BE2C (cell line): ENCODE results near the gene SZT2.

ENCODE experiments used
- DNase-seq: peaks from one replicate; pipeline ENCODE4 v3.0.0-alpha.2; 2020
- H3K27me3 ChIP-seq: fragments of 250-450 bp; sonication (Bioruptor Pico); 2 replicates; pipeline ENCODE4 v1.5.1; 2020; ENCODE audit warnings: mild to moderate bottlenecking
- H3K36me3 ChIP-seq: fragments of 250-450 bp; sonication (Bioruptor Pico); 2 replicates; pipeline ENCODE4 v1.5.1; 2020; ENCODE audit warnings: mild to moderate bottlenecking
- H3K4me1 ChIP-seq: fragments of 250-450 bp; sonication (Bioruptor Pico); 2 replicates; pipeline ENCODE4 v1.5.1; 2020
- H3K4me3 ChIP-seq: 2 replicates; pipeline ENCODE4 v1.5.1; 2011; ENCODE audit warnings: low read depth, low read length
- H3K9me3 ChIP-seq: fragments of 250-450 bp; sonication (Bioruptor Pico); 2 replicates; pipeline ENCODE4 v1.5.1; 2020
- CTCF ChIP-seq: IDR thresholded peaks from 2 replicates; pipeline ENCODE4 v1.5.1; 2012; ENCODE audit warnings: mild to moderate bottlenecking, low read depth, low read length

Gene SZT2

DNA sequence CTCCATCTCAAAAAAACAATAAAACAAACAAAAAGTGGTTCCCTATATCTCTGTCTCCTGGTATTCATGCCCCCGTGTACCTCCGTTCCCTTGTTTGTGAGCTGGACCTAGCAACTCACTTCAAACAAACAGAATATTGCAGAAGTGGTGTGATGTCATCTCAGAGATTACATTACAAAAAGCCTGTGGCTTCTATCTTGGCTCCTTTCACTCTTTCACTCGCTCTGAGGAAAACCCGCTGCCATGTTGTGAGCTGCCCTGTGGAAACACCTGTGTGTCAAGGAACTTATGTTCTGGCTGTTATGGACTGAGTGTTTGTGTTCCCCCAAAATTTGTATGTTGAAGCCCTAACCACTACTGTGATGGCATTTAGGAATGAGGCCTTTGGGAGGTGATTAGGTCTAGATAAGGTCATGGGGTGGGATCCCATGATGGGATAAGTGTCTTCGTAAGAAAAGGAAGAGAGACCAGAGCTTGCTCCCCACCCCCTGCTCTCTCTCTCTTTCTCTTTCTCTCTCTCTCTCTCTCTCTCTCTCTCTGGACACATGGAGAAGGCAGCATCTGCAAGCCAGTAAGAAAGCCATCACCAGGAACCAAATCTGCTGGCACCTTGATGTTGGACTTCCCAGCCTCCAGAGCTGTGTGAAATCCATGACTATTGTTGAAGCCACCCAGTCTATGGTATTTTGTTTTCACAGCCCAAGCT lies 71.4 kb downstream of the SZT2 start:
- Histone ChIP-seq H3K27me3 (peaks cover 3% of the 10 kb centered on the region; the same call in 1 of the 2 replicates), H3K4me1 (no peaks in the 10 kb centered on the region), H3K4me3 (no peak overlapping the region), H3K36me3 (no peaks in the 10 kb centered on the region), H3K9me3 (no peaks in the 10 kb centered on the region)
- TF ChIP-seq CTCF: no peak
- DNase-seq: no peak

- H3K4me1 ChIP-seq: no peaks in the 10 kb centered on the region
- peaks cover 3% of the 10 kb centered on the region; the same call in 1 of the 2 replicates for H3K27me3 ChIP-seq
- no peak for DNase-seq
- TF ChIP-seq CTCF: no peak
- no peak overlapping the region for H3K4me3 ChIP-seq
- no peaks in the 10 kb centered on the region for H3K36me3 ChIP-seq
- no peaks in the 10 kb centered on the region for H3K9me3 ChIP-seq
Measured at GRCh38 chr1:43463479-43463878, 73.8 kb downstream of the SZT2 start.

DNA sequence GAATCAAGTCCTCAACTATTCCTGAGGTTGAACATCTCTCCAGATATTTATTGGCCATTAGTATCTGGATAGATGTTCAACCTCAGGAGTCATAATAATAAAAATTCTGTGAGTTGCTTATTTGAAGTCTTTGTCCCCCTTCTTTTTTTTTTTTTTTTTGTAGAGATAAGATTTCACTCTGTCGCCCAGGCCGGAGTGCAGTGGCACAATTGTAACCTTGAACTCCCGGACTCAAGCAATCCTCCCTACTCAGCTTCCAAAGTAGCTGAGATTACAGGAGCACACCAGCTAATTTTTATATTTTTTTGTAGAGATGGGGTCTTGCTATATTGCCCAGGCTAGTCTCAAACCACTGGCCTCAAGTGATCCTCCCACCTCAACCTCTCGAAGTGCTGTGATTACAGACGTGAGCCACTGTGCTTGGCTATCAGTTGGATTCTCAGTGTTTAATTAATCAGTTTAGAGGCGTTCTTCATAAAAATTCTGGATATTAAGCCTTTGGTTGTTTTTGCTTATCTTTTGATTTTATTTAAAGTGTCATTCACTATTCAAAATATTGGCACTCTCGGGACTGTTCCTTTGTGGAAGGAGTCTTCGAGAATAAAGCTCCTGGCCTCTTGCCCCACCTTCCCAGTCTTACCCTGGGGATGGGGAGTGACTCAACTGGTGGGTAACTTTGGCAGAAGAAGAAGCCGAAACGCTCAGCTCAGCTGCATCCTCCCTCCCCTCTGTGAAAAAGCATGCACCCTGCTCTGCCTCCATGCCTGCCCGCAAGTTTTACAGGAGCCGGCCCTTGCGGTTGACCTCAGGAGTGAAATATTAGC lies 75.2 kb downstream of the SZT2 start:
- H3K9me3 ChIP-seq: no peaks in the 10 kb centered on the region
- no peak for DNase-seq
- no peaks in the 10 kb centered on the region for H3K27me3 ChIP-seq
- no peaks in the 10 kb centered on the region for H3K4me1 ChIP-seq
- H3K4me3 ChIP-seq: no peak overlapping the region
- H3K36me3 ChIP-seq: no peaks in the 10 kb centered on the region
- TF ChIP-seq CTCF: no peak

DNA sequence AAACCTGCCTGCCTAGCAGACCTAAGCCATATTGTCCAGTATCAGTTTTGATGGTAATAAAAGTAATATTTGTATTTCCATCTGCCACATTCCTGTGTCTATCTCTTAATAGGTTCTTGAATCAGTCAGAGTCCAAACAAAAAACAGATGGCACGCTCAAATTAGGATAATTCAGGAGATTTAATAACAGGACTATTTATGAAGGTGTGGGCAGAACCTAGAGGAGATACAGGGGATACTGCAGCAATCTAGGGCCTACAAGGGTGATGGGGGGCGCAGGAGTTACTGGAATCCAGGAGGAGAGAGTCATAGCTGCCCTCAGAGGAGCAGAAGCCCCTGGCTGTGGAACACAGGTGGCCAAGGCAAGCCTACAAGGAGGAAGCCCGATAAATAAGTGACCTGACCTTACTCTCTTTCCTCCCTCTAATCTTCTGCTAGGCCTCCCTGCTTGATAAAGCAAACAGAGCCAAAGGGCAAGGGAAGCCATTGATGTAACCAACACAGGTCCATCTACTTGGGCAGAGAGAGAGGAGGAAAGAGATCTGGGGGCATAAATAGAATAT lies 75.9 kb downstream of the SZT2 start:
- no peak overlapping the region for H3K4me3 ChIP-seq
- H3K9me3 ChIP-seq: no peaks in the 10 kb centered on the region
- DNase-seq: no peak
- no peaks in the 10 kb centered on the region for H3K36me3 ChIP-seq
- no peak for TF ChIP-seq CTCF
- no peaks in the 10 kb centered on the region for H3K27me3 ChIP-seq
- H3K4me1 ChIP-seq: no peaks in the 10 kb centered on the region

DNA sequence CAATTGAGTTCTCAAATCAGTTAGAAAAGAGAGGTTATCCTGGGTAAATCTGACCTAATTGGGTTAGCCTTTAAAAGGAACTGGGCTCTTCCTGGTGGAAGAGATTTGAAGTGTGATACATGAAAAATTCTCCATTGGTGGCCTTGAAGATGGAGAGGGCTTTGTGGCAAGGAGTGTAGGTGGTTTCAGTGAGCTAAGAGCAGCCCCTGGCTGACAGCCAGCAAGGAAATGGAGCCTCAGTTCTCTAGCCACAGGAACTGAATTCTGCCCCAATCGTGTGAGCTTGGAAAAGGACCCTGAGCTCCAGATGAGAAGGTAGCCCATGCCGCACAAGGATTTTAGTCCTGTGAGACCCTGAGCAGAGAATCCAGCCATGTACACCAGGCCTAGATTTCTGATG lies 76.7 kb downstream of the SZT2 start:
- Histone ChIP-seq H3K4me1 (no peaks in the 10 kb centered on the region), H3K36me3 (no peaks in the 10 kb centered on the region), H3K4me3 (no peak overlapping the region), H3K9me3 (no peaks in the 10 kb centered on the region), H3K27me3 (no peaks in the 10 kb centered on the region)
- no peak for DNase-seq
- no peak for TF ChIP-seq CTCF

GRCh38 chr1:43468414-43468813 lies 78.7 kb downstream of the SZT2 start:
- Histone ChIP-seq H3K27me3 (no peaks in the 10 kb centered on the region), H3K9me3 (no peaks in the 10 kb centered on the region), H3K4me1 (no peaks in the 10 kb centered on the region), H3K36me3 (no peaks in the 10 kb centered on the region), H3K4me3 (no peak overlapping the region)
- DNase-seq: no peak
- TF ChIP-seq CTCF: no peak
